Natural killer cell treated with Interleukin-12 subunit alpha and Interleukin-12 subunit beta and Interleukin-15 and Interleukin-18, amount 100 ng/mL, for 72 hours (primary cell): ENCODE measurements around the gene ARMC9. TPM values are rescaled to one million over a fixed set of nuclear protein-coding genes. Genes with fewer than 3 reads are reported as not detected.

Experiments used
- ATAC-seq, 2 donors: fragments of 150-1000 bp; cut with Tn5 transposase in 1 of 2; sonication (Bioruptor Pico), chemical (Tn5 transposase) in 1 of 2; 2 replicates each; pipeline ENCODE4 v1.10.0; 2021
- DNase-seq: peaks from one replicate; pipeline ENCODE4 v3.0.0; 2022; ENCODE audit warnings: low spot score
- H3K27ac Mint-ChIP-seq, 2 donors: 1 replicate in 1 of 2; 2 replicates in 1 of 2; pipeline ENCODE4 v1.8.0; 2022; ENCODE audit warnings: mixed read lengths in 2 of 2, mild to moderate bottlenecking in 1 of 2, moderate library complexity in 1 of 2
- H3K27me3 Mint-ChIP-seq, 2 donors: 1 replicate in 1 of 2; 2 replicates in 1 of 2; pipeline ENCODE4 v1.8.0; 2022; ENCODE audit warnings: mixed read lengths in 2 of 2
- H3K36me3 Mint-ChIP-seq: one replicate; pipeline ENCODE4 v1.8.0; 2022; ENCODE audit warnings: mixed read lengths
- H3K4me1 Mint-ChIP-seq, 2 donors: 1 replicate in 1 of 2; 2 replicates in 1 of 2; pipeline ENCODE4 v1.8.0; 2022; ENCODE audit warnings: low read depth in 2 of 2, mixed read lengths in 2 of 2, mild to moderate bottlenecking in 1 of 2
- H3K4me3 Mint-ChIP-seq: one replicate; pipeline ENCODE4 v1.8.0; 2022; ENCODE audit warnings: mixed read lengths
- H3K9me3 Mint-ChIP-seq: 2 replicates; pipeline ENCODE4 v1.8.0; 2022; ENCODE audit warnings: mixed read lengths
- total RNA-seq, 2 donors: library from RNA; stranded (reverse); gene quantifications; one replicate each; pipeline ENCODE4 v1.2.3, GENCODE V29; 2022

Gene ARMC9
- total RNA-seq, 2 donors from 2014 or later: 2.5 to 4.8 TPM

GRCh38 chr2:231390667-231391066 is 192.2 kb downstream of the ARMC9 start:
- ATAC-seq (no peak), DNase-seq (no peak)
- H3K4me1 Mint-ChIP-seq: peaks cover 68 to 74% of the 10 kb centered on the region in 2 donors
- no peak overlapping the region for H3K4me3 Mint-ChIP-seq
- H3K27ac Mint-ChIP-seq: peak overlapping the region; percentile 100
- no peaks in the 10 kb centered on the region for H3K27me3 Mint-ChIP-seq
- H3K36me3 Mint-ChIP-seq: peaks cover 5% of the 10 kb centered on the region
- no peaks in the 10 kb centered on the region for H3K9me3 Mint-ChIP-seq

- ATAC-seq: peak; percentile 34 to 48
- peak overlapping the region; percentile 100 for H3K27ac Mint-ChIP-seq
Observed at GRCh38 chr2:231391981-231392380, 193.6 kb downstream of the ARMC9 start.

GRCh38 chr2:231392431-231393148 is 194.2 kb downstream of the ARMC9 start:
- no peak for DNase-seq
- peak overlapping the region; percentile 100 for H3K27ac Mint-ChIP-seq
- no peaks in the 10 kb centered on the region for H3K27me3 Mint-ChIP-seq
- no peaks in the 10 kb centered on the region for H3K36me3 Mint-ChIP-seq
- peaks cover 66 to 69% of the 10 kb centered on the region in 2 donors for H3K4me1 Mint-ChIP-seq
- H3K9me3 Mint-ChIP-seq: no peaks in the 10 kb centered on the region
- no peak for ATAC-seq
- H3K4me3 Mint-ChIP-seq: peak overlapping the region; percentile 99

More at GRCh38 chr2:231391981-231392380, 193.6 kb downstream of the ARMC9 start:
- Mint-ChIP-seq H3K27me3 (no peaks in the 10 kb centered on the region), H3K4me1 (peaks cover 63 to 67% of the 10 kb centered on the region in 2 donors), H3K36me3 (no peaks in the 10 kb centered on the region), H3K9me3 (no peaks in the 10 kb centered on the region), H3K4me3 (peak overlapping the region; percentile 99)
- DNase-seq: no peak

- no peaks in the 10 kb centered on the region for H3K36me3 Mint-ChIP-seq
- peaks cover 62 to 64% of the 10 kb centered on the region in 2 donors for H3K4me1 Mint-ChIP-seq
- no peaks in the 10 kb centered on the region for H3K9me3 Mint-ChIP-seq
- H3K27ac Mint-ChIP-seq: peak overlapping the region; percentile 100
- ATAC-seq: peak; percentile 77 to 80
- H3K27me3 Mint-ChIP-seq: no peaks in the 10 kb centered on the region
- peak overlapping the region; percentile 99 for H3K4me3 Mint-ChIP-seq
- DNase-seq: peak; percentile 92
Observed at GRCh38 chr2:231393149-231394131, 195.0 kb downstream of the ARMC9 start.

- peak; percentile 71 to 79 for ATAC-seq
- H3K27me3 Mint-ChIP-seq: no peaks in the 10 kb centered on the region
Observed at GRCh38 chr2:231394211-231395141, 196.0 kb downstream of the ARMC9 start.

GRCh38 chr2:231395188-231396057 is 197.0 kb downstream of the ARMC9 start, which contains the start of gene B3GNT7:
TSS of gene B3GNT7 (plus strand) at chr2:231395710. CDS start at chr2:231395804, 94 bp downstream.
- Mint-ChIP-seq H3K36me3 (no peaks in the 10 kb centered on the region), H3K27me3 (no peaks in the 10 kb centered on the region), H3K4me3 (peak within 1 kb of the TSS; percentile 99), H3K27ac (peak within 1 kb of the TSS; percentile 100), H3K4me1 (peaks cover 51 to 52% of the 10 kb centered on the region in 2 donors), H3K9me3 (no peaks in the 10 kb centered on the region)
- peak; percentile 10 to 12 for ATAC-seq
- DNase-seq: no peak

More at GRCh38 chr2:231394211-231395141, 196.0 kb downstream of the ARMC9 start:
- Mint-ChIP-seq H3K4me3 (peak overlapping the region; percentile 99), H3K9me3 (no peaks in the 10 kb centered on the region), H3K36me3 (no peaks in the 10 kb centered on the region), H3K4me1 (peaks cover 53 to 54% of the 10 kb centered on the region in 2 donors), H3K27ac (peak overlapping the region; percentile 100)
- peak; percentile 88 for DNase-seq

- peaks cover 46 to 47% of the 10 kb centered on the region in 2 donors for H3K4me1 Mint-ChIP-seq
- DNase-seq (no peak), ATAC-seq (no peak)
- peak overlapping the region; percentile 71 to 83 for H3K27ac Mint-ChIP-seq
- H3K27me3 Mint-ChIP-seq: no peaks in the 10 kb centered on the region
- no peaks in the 10 kb centered on the region for H3K9me3 Mint-ChIP-seq
- H3K4me3 Mint-ChIP-seq: peak overlapping the region; percentile 81
- peaks cover under 1% of the 10 kb centered on the region for H3K36me3 Mint-ChIP-seq
Observed at GRCh38 chr2:231396058-231396821, 197.8 kb downstream of the ARMC9 start.

- DNase-seq (no peak), ATAC-seq (no peak)
- Mint-ChIP-seq H3K4me3 (peak overlapping the region; percentile 81), H3K36me3 (peaks cover 6% of the 10 kb centered on the region), H3K27ac (peak overlapping the region; percentile 71 to 83), H3K9me3 (no peaks in the 10 kb centered on the region), H3K27me3 (no peaks in the 10 kb centered on the region), H3K4me1 (peaks cover 35 to 41% of the 10 kb centered on the region in 2 donors)
Observed at GRCh38 chr2:231397011-231397927, 198.8 kb downstream of the ARMC9 start.

GRCh38 chr2:231397928-231398294 is 199.5 kb downstream of the ARMC9 start:
- no peaks in the 10 kb centered on the region for H3K27me3 Mint-ChIP-seq
- H3K4me1 Mint-ChIP-seq: peaks cover 32 to 34% of the 10 kb centered on the region in 2 donors
- no peak for ATAC-seq
- no peaks in the 10 kb centered on the region for H3K9me3 Mint-ChIP-seq
- peak overlapping the region in 1 of 2 donors; percentile 71 for H3K27ac Mint-ChIP-seq
- peaks cover 6% of the 10 kb centered on the region for H3K36me3 Mint-ChIP-seq
- no peak overlapping the region for H3K4me3 Mint-ChIP-seq
- no peak for DNase-seq

- no peak overlapping the region for H3K27ac Mint-ChIP-seq
- peaks cover 6% of the 10 kb centered on the region for H3K36me3 Mint-ChIP-seq
- ATAC-seq: no peak
- no peak overlapping the region for H3K4me3 Mint-ChIP-seq
- no peaks in the 10 kb centered on the region for H3K9me3 Mint-ChIP-seq
- no peak for DNase-seq
- peaks cover 25 to 28% of the 10 kb centered on the region in 2 donors for H3K4me1 Mint-ChIP-seq
- H3K27me3 Mint-ChIP-seq: no peaks in the 10 kb centered on the region
Observed at GRCh38 chr2:231398585-231398984, 200.2 kb downstream of the ARMC9 start.
